Stomach smooth muscle (tissue), 2 donors: ENCODE data around the gene SEC23A.
"Not testable (repeated sequence)": the region's sequence is repeated elsewhere in the genome, so short reads cannot be mapped to it uniquely, and the experiment has no call there.

Experiments used
- H3K27ac ChIP-seq: one replicate; pipeline ENCODE4 v1.7.0; 2013; ENCODE audit warnings: mild to moderate bottlenecking, low read length, inconsistent platforms
- H3K27me3 ChIP-seq, 2 donors: one replicate each; pipeline ENCODE4 v1.7.0; 2013; ENCODE audit warnings: low read length in 2 of 2; ENCODE audit not compliant: insufficient read depth in 2 of 2, control insufficient read depth in 1 of 2
- H3K36me3 ChIP-seq, 2 donors: one replicate each; pipeline ENCODE4 v1.7.0; 2013; ENCODE audit warnings: low read length in 2 of 2; ENCODE audit not compliant: control insufficient read depth in 2 of 2, insufficient read depth in 2 of 2
- H3K4me1 ChIP-seq: one replicate; pipeline ENCODE4 v1.7.0; 2013; ENCODE audit warnings: low read length; ENCODE audit not compliant: control insufficient read depth, insufficient read depth
- H3K4me3 ChIP-seq, 2 donors: one replicate each; pipeline ENCODE4 v1.7.0; 2013; ENCODE audit warnings: low read length in 2 of 2
- H3K9ac ChIP-seq, 2 donors: one replicate each; pipeline ENCODE4 v1.7.0; 2013; ENCODE audit warnings: low read length in 2 of 2, mild to moderate bottlenecking in 1 of 2
- H3K9me3 ChIP-seq, 2 donors: one replicate each; pipeline ENCODE4 v1.7.0; 2013; ENCODE audit warnings: low read length in 2 of 2; ENCODE audit not compliant: control insufficient read depth in 2 of 2
- donor health status: healthy.
- donor health status: Pancreatic carcinoma.

Gene SEC23A

DNA sequence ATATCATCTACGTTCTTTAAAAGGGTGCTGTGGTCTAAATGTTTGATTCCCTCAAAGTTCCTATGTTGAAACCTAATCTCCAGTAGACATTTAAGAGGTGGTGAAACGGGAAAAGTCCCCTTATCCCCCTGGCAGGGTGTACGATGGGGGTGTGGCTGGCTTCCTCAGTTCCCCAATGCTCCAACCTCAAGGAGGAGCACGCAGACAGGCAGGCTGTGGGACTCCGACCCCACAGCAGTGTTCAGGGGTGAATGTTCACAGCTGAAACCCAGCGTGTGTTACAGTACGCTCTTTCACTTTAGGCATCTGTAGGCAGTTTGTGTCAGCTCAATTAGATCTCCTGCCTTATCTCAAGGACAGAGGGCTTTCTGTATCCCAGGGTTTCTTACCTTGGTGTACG, 73.2 kb downstream of the SEC23A start:
- Histone ChIP-seq H3K4me1 (no peaks in the 10 kb centered on the region), H3K27me3 (no peaks in the 10 kb centered on the region), H3K36me3 (peaks cover 12 to 13% of the 10 kb centered on the region in 2 donors), H3K9ac (no peak overlapping the region), H3K27ac (no peak overlapping the region), H3K4me3 (no peak overlapping the region), H3K9me3 (no peaks in the 10 kb centered on the region)

DNA sequence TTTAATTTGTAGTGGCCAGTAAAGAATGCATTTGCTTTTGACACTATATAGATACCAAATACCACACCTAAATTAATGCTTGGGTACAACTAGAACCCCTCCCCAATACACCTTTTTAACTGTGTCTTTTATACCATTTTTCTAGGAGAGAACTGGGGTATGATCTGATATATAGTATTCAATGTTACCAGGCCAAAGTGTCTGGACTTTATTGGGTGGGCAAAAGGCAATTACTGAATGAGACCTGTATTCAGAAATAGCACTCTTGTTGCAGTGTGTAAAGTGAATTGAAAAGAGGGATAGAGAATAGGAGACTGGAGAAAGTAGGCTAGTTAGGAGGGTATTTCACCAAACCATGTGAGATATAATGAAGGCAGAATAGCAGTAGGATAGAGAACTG, 74.4 kb downstream of the SEC23A start:
- Histone ChIP-seq H3K4me3 (no peak overlapping the region), H3K36me3 (peaks cover 10 to 13% of the 10 kb centered on the region in 2 donors), H3K9me3 (no peaks in the 10 kb centered on the region), H3K27me3 (no peaks in the 10 kb centered on the region), H3K9ac (no peak overlapping the region), H3K4me1 (no peaks in the 10 kb centered on the region), H3K27ac (no peak overlapping the region)

DNA sequence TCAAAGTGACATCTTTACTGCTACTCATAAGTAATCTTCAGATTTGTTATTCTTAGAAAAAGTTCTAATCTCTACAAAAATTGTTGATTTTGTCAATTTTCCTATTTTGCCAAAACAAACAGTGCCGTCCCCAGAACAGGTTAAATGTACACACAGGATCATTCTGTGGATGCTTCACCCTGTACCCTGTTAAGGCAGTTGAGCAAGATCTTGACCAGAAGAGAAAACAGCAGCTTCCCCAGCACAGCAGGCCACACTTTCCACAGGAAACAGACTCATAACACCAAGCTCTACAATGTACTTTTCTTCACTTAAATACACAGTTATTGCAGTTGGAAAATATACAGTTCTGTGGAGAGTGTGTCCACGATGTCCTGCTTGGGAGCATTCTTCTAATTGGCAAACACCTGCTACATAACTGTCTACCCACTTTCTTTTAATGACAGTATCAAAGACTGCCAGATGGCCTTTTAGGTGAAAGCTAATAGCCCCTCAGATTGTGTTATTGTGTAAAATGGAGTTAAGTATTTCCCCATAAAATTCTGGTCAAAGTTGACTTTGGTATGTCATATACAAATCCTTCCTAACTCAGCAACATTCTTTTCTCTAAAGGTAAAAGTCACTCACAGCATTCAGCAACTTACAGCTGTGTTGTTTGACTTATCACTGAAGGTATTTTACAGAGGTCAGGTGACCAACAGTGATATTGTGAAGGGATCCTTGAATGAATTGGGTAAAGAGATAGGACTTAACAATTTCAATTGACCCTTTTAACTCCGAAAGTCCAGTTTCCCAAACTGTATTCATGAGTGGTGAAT, 77.0 kb downstream of the SEC23A start:
- Histone ChIP-seq H3K9me3 (no peaks in the 10 kb centered on the region), H3K27ac (no peak overlapping the region), H3K36me3 (peaks cover 7% of the 10 kb centered on the region in 2 donors), H3K9ac (no peak overlapping the region), H3K4me3 (no peak overlapping the region), H3K27me3 (no peaks in the 10 kb centered on the region), H3K4me1 (no peaks in the 10 kb centered on the region)

DNA sequence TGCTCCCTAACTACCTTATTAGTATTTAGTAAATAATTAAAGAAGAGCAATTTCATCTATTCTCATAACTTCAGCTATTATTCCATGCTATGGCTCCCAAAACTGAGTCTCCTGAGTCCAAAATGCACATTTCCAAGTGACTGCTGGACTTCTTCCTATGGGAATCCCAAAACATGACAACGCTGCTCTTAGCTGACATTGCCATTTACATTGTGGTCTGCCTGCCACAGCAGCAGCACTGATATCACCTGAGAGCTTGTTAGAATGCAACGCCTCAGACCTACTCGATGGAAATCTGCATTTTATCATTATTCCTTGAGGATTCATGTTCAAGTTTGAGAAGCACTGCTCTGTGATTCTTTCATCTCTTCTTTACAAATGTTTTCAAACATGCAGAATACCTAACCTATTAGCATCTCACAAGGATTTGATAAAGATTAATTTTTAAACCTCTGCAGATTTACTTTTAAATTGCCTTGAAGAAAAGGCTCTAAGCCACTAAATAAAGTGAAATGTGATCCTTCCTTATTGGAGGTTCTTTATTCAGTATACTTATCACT, 77.7 kb downstream of the SEC23A start:
- Histone ChIP-seq H3K9ac (no peak overlapping the region), H3K27ac (no peak overlapping the region), H3K36me3 (peaks cover 0 to 2% of the 10 kb centered on the region in 2 donors), H3K4me3 (no peak overlapping the region), H3K9me3 (no peaks in the 10 kb centered on the region), H3K4me1 (no peaks in the 10 kb centered on the region), H3K27me3 (no peaks in the 10 kb centered on the region)

DNA sequence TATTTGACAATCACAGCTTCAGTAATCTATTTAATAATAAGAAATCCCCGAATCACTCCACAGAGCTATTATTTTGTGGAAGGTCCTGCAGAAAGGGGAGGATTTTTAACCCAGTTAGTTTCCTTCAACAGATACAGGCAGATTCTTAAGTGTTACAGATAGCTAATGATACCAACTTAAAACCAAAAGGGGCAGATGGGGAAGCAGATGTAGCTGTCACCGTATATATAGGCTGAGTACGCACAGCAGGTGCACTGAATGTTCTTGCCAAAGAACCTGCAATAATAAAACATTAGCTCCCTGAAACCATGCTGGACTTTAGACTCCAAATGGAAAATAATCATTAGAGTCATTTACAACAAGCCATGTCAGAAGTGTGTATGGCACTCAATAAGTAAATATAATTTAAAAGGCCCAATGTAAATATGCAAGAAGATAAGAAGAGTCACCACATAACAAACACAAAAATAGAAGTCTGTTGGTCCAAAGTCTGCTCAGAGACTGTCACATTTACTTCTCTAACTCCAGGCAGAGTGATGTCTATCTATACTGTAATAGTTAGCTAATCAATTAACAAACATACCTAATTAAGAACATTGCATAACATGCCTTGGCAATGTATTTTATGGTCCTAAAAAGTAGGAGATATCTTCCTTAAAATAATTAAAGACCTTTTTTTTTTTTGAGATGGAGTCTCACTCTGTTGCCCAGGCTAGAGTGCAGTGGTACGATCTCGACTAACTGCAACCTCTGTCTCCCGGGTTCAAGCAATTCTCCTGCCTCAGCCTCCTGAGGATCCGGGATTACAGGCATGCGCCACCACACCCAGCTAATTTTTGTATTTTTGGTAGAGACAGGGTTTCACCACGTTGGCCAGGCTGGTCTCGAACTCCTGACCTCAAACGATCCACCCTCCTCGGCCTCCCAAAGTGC, 78.8 kb downstream of the SEC23A start:
- Histone ChIP-seq H3K27me3 (no peaks in the 10 kb centered on the region), H3K4me3 (no peak overlapping the region), H3K27ac (no peak overlapping the region), H3K36me3 (no peaks in the 10 kb centered on the region), H3K4me1 (no peaks in the 10 kb centered on the region), H3K9me3 (no peaks in the 10 kb centered on the region), H3K9ac (no peak overlapping the region)

DNA sequence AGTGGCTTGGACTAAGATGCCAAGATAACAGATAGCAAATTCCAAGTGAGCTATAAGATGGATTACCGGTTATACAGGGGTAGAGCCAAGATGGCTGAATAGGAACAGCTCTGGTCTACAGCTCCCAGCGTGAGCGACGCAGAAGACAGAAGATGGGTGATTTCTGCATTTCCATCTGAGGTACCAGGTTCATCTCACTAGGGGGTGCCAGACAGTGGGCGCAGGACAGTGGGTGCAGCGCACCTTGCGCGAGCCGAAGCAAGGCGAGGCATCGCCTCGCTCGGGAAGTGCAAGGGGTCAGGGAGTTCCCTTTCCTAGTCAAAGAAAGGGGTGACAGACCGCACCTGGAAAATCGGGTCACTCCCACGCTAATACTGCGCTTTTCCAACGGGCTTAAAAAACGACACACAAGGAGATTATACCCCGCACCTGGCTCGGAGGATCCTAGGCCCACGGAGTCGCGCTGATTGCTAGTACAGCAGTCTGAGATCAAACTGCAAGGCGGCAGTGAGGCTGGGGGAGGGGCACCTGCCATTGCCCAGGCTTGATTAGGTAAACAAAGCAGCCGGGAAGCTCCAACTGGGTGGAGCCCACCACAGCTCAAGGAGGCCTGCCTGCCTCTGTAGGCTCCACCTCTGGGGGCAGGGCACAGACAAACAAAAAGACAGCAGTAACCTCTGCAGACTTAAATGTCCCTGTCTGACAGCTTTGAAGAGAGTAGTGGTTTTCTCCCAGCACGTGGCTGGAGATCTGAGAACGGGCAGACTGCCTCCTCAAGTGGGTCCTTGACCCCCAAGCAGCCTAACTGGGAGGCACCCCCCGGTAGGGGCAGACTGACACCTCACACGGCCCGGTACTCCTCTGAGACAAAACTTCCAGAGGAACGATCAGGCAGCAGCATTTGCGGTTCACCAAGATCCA, 85.7 kb downstream of the SEC23A start:
- H3K27ac ChIP-seq, H3K9me3 ChIP-seq, H3K36me3 ChIP-seq, H3K9ac ChIP-seq, H3K4me1 ChIP-seq, H3K27me3 ChIP-seq, H3K4me3 ChIP-seq: not testable (repeated sequence)

DNA sequence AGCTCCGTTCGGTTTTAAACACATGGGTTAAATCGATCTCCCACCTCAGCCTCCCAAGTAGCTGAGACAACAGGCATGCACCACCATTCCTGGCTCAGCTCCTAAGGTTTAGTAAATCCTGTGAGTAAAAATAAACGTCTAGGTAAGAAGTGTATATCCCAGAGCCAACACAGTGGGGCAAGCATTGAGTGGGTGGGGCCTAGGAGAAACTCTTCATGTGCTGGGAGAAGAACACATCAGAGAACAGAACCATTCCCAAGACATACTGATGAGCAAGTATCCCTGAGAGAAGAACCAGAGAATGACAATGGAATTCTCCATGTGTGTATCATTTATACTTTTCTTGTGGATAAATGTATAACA, 86.3 kb downstream of the SEC23A start:
- Histone ChIP-seq H3K27ac (no peak overlapping the region), H3K4me1 (no peaks in the 10 kb centered on the region), H3K9me3 (no peaks in the 10 kb centered on the region), H3K4me3 (no peak overlapping the region), H3K9ac (no peak overlapping the region), H3K36me3 (no peaks in the 10 kb centered on the region), H3K27me3 (no peaks in the 10 kb centered on the region)

DNA sequence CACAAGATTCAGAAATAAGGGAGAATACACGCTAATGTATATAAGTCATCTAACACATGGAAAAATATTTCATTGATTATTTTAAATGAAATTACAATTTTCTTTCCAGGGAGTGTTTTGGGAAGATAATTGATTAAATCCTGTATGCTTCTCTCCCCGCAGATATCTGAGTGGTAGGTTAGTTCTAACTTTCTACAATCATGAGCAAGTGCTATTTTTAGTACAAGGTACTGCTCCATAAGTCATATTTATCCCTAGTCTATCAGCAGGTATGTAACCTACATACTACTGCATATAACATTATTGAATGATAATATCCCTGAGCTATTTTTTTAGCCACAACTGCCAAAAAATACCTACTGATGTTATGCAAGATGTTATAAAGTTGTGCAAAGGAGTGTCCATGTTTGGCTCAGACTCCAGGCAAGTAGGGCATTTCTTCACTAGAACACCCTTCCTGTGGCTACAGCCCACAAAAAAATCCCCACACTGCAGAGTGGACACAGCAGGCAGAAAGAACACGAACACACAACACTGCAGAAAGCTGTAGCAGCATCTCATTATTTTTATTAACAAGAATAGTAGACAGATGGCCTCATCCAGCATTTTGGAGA, 87.0 kb downstream of the SEC23A start:
- no peaks in the 10 kb centered on the region for H3K9me3 ChIP-seq
- no peaks in the 10 kb centered on the region for H3K27me3 ChIP-seq
- H3K4me1 ChIP-seq: no peaks in the 10 kb centered on the region
- no peak overlapping the region for H3K4me3 ChIP-seq
- H3K36me3 ChIP-seq: no peaks in the 10 kb centered on the region
- H3K9ac ChIP-seq: no peak overlapping the region
- H3K27ac ChIP-seq: no peak overlapping the region

DNA sequence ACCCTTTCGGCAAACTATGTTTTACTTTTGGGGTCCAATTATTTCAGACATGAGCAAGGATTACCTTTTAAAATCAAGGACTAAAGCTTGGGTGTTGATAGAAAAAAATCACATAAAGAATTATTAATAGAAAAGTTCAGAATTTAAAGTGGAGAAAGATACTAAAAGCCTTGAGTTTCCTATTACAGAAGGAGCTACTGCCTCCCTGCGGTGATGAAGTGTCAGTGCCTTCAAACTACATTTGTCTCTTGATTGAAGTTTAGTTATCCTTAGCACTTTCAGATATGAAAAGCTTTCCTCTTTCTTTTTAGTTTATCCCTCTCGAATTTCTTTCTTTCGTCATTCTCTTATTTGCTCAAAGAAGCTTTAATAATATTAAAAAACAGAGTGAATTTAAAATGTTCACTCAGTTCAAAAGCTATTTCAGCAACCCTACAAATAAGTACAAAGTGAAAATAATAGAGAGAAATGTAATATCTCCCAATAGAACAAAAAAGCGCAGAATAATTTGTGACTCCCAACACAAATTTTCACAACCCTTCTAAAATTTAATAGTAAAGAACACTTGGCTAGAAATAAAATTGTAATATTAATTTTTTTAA, 87.6 kb downstream of the SEC23A start:
- no peaks in the 10 kb centered on the region for H3K9me3 ChIP-seq
- H3K4me1 ChIP-seq: no peaks in the 10 kb centered on the region
- H3K4me3 ChIP-seq: no peak overlapping the region
- H3K27ac ChIP-seq: no peak overlapping the region
- H3K36me3 ChIP-seq: no peaks in the 10 kb centered on the region
- H3K27me3 ChIP-seq: no peaks in the 10 kb centered on the region
- no peak overlapping the region for H3K9ac ChIP-seq
